GM19025 (cell line): ENCODE measurements around the gene DAGLB.

Experiments used
- ATAC-seq: cut with Tn5 transposase; IDR thresholded peaks from one replicate; pipeline ENCODE4 v1.9.1; 2021; ENCODE audit warnings: mild to moderate bottlenecking, low read depth, moderate library complexity; ENCODE audit not compliant: unreplicated experiment

Gene DAGLB

GRCh38 chr7:6432781-6433180 is 15.0 kb downstream of the DAGLB start:
- ATAC-seq, result no peak

DNA sequence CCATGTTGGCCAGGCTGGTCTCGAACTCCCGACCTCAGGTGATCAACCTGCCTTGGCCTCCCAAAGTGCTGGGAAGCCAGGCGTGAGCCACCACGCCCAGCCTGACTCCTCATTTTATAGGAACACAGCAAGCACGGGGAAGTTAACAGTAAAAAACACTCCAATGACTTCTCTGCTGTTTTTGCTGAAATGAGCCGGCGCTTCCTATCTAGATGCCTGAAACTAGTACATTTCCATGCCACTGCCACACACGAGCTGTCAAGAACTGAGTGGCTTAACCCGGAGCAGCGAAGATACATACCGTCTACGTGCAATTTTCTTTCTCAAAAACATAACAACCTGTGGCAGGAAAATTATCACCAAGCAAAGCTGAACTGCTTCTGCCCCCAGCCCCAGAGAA is 16.8 kb downstream of the DAGLB start:
- ATAC-seq, result no peak

- ATAC-seq, result no peak
These were observed 17.3 kb downstream of the DAGLB start for GRCh38 chr7:6430271-6430940.

DNA sequence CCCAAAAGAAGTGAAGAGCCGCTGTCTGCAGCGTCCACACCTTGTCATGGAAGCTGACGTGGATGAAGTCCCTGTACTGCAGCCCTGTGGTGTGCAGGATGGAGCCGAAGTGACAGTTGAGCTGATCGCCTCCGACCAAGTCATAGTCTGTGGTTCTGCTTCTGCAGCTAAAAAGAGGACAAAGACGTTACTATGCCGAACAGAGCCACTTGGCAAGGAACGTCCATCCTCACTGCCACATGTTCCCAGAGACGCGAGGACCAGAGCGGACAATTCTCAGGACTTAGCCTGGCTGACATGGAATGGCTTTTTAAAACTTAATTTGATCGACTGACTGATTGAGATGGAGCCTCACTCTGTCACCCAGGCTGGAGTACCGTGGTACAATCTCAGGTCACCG is 21.8 kb downstream of the DAGLB start:
- ATAC-seq, result no peak

DNA sequence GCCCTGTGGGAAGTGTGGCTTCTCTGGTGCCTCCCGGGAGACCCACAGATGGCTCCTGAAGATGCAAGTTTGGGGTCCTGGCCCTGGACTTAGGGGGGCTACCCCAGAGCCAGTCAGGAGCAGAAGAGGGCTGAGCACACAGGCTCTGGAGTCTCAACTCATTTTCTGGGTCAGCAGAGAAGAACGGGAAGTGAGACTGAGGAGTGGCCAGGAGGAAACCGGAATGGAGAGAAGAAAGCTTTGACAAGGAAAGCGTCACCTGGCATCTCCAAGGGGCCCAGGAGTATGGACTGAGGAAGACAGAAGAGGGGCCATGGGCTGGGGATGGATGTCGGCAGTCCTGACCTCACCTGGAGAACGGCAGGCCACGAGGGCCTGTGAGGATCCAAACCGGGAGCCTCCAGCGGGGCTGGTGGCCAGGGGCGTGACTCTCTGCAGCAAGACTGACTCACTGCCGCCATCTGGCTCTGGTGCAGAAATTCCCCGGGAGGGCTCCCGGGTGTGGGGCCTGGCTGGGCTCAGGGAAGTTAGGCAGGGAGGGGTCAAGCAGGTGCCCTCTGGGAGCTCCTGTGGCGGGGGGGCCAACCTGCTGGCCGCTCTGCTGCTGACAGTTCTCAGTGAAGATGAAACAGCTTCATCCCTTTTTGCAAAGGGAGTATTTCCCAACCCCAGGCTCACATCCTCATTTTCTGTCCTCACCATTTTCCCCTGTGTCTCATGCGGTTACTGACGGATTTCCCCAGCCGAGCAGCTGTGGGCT is 23.6 kb downstream of the DAGLB start:
- no peak for ATAC-seq

- no peak for ATAC-seq
These were observed 24.7 kb downstream of the DAGLB start for GRCh38 chr7:6422926-6423632.

GRCh38 chr7:6422095-6422494 is 25.7 kb downstream of the DAGLB start:
- ATAC-seq, result no peak

- ATAC-seq, result no peak
These were observed 27.1 kb downstream of the DAGLB start for GRCh38 chr7:6420680-6421079.

DNA sequence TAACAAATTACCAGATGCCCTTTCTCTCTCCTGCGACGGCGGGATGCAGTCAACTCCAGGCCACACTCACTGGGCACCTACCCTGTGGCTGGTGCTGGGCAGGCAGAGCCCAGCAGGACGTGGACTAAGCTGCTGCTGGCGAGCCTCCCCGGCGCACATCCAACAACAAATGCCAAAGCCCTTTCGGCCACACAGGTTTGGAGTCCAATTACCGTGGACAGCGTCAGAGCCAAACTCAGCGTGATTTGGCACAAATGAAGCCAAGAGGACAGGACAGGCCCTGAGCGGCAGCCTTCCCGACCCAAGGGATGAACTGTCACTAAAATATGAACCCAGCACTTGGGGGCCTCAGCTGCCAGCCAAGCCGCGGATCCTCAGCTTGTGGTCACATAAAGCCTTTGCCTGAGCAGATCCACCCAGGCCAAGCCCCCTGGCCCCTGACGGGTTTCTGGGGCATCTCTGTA is 28.4 kb downstream of the DAGLB start:
- ATAC-seq, result no peak

- no peak for ATAC-seq
These were observed 30.3 kb downstream of the DAGLB start for GRCh38 chr7:6417408-6417807.

- ATAC-seq, result no peak
These were observed 31.1 kb downstream of the DAGLB start for GRCh38 chr7:6416516-6417145.

DNA sequence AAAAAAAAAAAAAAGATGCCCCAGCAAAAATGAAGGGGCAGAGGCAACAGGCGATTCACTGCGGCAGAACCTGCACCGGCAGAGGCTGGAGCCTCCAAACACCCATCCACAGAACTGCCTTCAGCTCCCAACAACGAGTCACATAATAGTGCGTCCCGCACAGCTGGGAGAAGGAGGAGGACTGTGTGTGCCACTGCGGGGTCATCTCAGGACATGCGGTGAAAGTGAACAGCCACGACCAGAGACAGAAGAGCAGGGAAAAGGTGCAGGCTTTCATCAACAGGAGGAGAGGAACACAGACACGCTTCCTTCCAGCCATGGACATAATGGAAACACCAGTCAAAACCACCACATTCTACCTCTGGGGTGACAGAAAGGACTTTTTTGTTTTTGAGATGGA is 34.1 kb downstream of the DAGLB start:
- no peak for ATAC-seq

GRCh38 chr7:6409944-6410693 is 37.6 kb downstream of the DAGLB start:
- no peak for ATAC-seq

- no peak for ATAC-seq
These were observed 38.7 kb downstream of the DAGLB start for GRCh38 chr7:6409091-6409490.

DNA sequence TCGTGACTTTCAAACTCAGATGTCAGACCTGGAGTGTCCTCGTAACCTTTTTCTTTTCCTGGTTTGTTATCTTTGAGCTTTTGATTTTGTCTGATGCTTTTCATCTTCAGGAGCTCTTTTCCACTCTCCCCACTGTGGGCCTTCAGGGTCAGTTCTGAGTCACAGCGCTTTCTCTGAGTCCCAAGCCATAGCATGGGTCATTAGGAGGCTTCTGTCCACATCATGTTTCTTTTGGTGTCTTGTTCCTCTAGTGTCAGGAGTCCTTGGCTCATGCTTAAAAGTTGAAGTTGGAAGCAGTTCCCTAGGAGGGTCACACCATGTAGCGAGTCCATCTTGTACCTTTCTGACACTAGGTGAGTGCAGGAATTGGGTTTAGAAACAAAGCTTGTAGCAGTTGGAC is 40.3 kb downstream of the DAGLB start:
- ATAC-seq, result no peak

- ATAC-seq, result no peak
These were observed 41.6 kb downstream of the DAGLB start for GRCh38 chr7:6406121-6406520.

DNA sequence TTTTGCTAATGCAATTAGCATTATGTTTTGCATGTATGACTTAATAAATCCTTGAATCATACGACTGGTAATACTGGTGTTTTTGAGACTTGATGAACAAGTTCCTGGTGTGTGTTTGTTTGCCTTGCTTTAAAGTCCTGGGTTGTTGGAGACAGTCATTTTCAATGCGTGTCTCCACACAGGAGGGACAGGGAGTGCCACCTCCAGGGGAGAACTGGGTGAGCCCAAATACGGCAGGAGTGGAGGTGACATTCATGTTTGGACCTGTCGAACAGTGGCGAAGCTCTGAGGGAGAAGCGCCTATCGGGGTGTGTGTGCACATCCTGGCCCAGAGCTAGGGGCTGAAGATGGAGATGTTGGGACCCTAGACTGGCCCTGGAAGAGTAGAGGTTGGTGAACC is 43.8 kb downstream of the DAGLB start:
- ATAC-seq, result no peak

- no peak for ATAC-seq
These were observed 45.0 kb downstream of the DAGLB start for GRCh38 chr7:6402741-6403140.

DNA sequence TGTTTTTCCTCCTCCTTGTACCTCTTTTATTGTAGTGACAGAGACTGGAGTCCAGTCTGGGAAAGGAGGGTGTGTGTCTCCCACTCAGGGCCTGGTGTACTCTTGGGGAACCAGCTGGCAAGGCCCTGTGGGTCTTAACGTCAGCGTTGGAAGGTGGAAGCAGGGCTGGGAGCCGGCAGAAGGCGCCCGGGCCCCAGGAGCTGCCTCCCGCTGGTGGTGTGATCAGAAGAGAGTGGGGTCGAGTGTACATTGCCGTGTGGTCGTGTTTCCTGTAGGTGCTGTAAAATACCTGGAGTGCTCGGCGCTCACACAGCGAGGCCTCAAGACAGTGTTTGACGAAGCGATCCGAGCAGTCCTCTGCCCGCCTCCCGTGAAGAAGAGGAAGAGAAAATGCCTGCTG is 45.7 kb downstream of the DAGLB start:
- ATAC-seq, result no peak

- ATAC-seq, result no peak
These were observed 46.2 kb downstream of the DAGLB start for GRCh38 chr7:6401536-6401935.
